ENCODE data around the gene USP20.

USP20 gene

GRCh38 chr9:129929496-129930125, 94.4 kb downstream of the USP20 start:
- no peak for DNase-seq

- DNase-seq = no peak
Observed at GRCh38 chr9:129930743-129931142, 95.5 kb downstream of the USP20 start.
